Activated T-cell treated with anti-CD3 and anti-CD28 coated beads, Interleukin-2, amount 50 U/mL, for 4 hours (primary cell): ENCODE results near the gene HOXB5. TPM values are rescaled to one million over a fixed set of nuclear protein-coding genes. Genes with fewer than 3 reads are reported as not detected.
A peak's percentile ranks its signal among the peaks of the same experiment; 100 is the strongest.

Source experiments
- ATAC-seq, 2 donors: fragments of 200-7000 bp; cut with Tn5 transposase; one replicate each; pipeline ENCODE4 v1.10.0; 2021
- DNase-seq: peaks from one replicate; pipeline ENCODE4 v3.0.0-alpha.2; 2020
- H3K27me3 Mint-ChIP-seq: one replicate; pipeline ENCODE4 v1.8.0; 2021; ENCODE audit warnings: low read depth, mixed read lengths
- H3K36me3 Mint-ChIP-seq: one replicate; pipeline ENCODE4 v1.8.0; 2022; ENCODE audit warnings: mixed read lengths; ENCODE audit not compliant: insufficient read depth
- H3K4me1 Mint-ChIP-seq: one replicate; pipeline ENCODE4 v1.8.0; 2021; ENCODE audit warnings: low read depth, mixed read lengths
- H3K4me3 Mint-ChIP-seq: one replicate; pipeline ENCODE4 v1.8.0; 2021; ENCODE audit warnings: mild to moderate bottlenecking, moderate library complexity, mixed read lengths
- H3K9me3 Mint-ChIP-seq: one replicate; pipeline ENCODE4 v1.8.0; 2021; ENCODE audit warnings: mixed read lengths
- total RNA-seq, 3 donors: library from RNA; stranded (reverse); gene quantifications; one replicate each; pipeline ENCODE4 v1.2.1, GENCODE V29; 2021

HOXB5 gene
- total RNA-seq, 3 donors from 2014 or later = 0.08 TPM; not detected in 2

GRCh38 chr17:48565925-48566710, 27.5 kb downstream of the HOXB5 start:
- Mint-ChIP-seq H3K27me3 (peaks cover 11% of the 10 kb centered on the region), H3K4me1 (peaks cover 10% of the 10 kb centered on the region), H3K9me3 (no peaks in the 10 kb centered on the region), H3K4me3 (no peak overlapping the region), H3K36me3 (no peaks in the 10 kb centered on the region)
- no peak for ATAC-seq
- DNase-seq = no peak

- DNase-seq (no peak), ATAC-seq (no peak)
- no peaks in the 10 kb centered on the region for H3K36me3 Mint-ChIP-seq
- H3K27me3 Mint-ChIP-seq = peaks cover 11% of the 10 kb centered on the region
- peaks cover 10% of the 10 kb centered on the region for H3K4me1 Mint-ChIP-seq
- no peak overlapping the region for H3K4me3 Mint-ChIP-seq
- no peaks in the 10 kb centered on the region for H3K9me3 Mint-ChIP-seq
Measured at GRCh38 chr17:48565022-48565554, 28.5 kb downstream of the HOXB5 start.

DNA sequence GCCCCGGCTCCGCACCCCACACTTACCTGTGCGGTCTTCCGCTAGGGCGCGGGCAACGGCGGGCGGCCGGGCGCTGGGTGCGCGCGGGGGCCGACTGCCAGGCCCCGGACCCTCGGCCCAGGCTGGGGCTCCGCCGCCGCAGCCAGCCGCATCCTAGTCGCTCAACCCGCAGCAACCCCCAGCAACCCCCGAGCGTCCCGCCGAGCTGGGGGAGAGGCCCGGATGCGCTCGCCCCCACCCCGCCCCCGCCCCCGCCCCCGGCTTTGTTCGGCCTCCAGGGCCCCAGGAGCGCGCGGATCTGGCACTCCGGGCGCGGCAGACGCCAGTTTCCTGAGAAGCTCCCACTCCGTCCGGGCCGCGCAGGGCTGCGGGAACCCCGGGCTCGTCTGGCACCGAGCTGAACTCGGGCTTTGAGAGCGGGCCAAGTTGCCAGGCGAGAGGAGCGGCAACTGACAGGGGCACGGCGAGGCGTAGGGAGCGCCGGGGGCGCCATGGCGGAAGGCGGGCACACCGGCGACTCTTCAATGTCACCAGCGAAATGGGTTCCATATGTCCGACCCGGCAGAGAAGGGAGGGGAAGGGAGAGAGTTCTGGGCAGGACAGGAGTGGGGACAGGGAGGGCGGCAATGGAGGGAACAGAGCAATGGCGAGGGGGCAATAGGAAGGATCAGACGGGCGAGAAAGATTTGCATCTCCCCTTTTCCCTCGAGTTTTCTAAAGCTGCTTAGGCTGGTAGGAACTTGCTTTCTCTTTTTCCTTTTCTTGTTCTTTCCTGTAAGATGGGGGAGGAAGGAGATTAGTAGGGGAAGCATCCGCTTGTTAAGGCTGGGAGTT, 29.2 kb downstream of the HOXB5 start:
- peaks cover 10% of the 10 kb centered on the region for H3K4me1 Mint-ChIP-seq
- no peak for DNase-seq
- no peak overlapping the region for H3K4me3 Mint-ChIP-seq
- no peaks in the 10 kb centered on the region for H3K36me3 Mint-ChIP-seq
- peaks cover 13% of the 10 kb centered on the region for H3K27me3 Mint-ChIP-seq
- peak; percentile 45 to 63 for ATAC-seq
- no peaks in the 10 kb centered on the region for H3K9me3 Mint-ChIP-seq

DNA sequence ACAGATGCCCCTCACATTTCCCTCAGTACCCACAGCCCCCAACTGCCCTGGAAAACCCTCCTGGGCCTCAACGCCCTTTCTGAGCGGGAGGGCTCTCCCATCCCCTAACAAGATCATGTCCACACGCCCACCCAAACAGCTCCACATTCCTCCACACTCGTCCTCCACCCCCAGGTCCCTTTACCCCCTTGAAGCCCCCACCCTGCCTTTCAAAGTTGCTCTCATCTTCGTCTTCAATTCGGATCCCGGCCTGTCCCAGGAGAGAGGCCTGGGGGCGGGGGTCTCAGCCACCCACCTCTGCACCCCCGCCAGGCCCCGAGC, 29.8 kb downstream of the HOXB5 start:
- ATAC-seq (no peak), DNase-seq (no peak)
- H3K36me3 Mint-ChIP-seq = no peaks in the 10 kb centered on the region
- H3K4me1 Mint-ChIP-seq = peaks cover 7% of the 10 kb centered on the region
- no peaks in the 10 kb centered on the region for H3K9me3 Mint-ChIP-seq
- no peak overlapping the region for H3K4me3 Mint-ChIP-seq
- peaks cover 13% of the 10 kb centered on the region for H3K27me3 Mint-ChIP-seq

GRCh38 chr17:48563385-48563838, 30.2 kb downstream of the HOXB5 start:
- Mint-ChIP-seq H3K36me3 (no peaks in the 10 kb centered on the region), H3K9me3 (no peaks in the 10 kb centered on the region), H3K4me1 (peaks cover 5% of the 10 kb centered on the region), H3K4me3 (no peak overlapping the region), H3K27me3 (peaks cover 13% of the 10 kb centered on the region)
- ATAC-seq = no peak
- no peak for DNase-seq

- no peak for DNase-seq
- Mint-ChIP-seq H3K9me3 (no peaks in the 10 kb centered on the region), H3K4me1 (peaks cover 5% of the 10 kb centered on the region), H3K27me3 (peaks cover 11% of the 10 kb centered on the region), H3K36me3 (no peaks in the 10 kb centered on the region), H3K4me3 (no peak overlapping the region)
- ATAC-seq = no peak
Measured at GRCh38 chr17:48562934-48563333, 30.6 kb downstream of the HOXB5 start.

DNA sequence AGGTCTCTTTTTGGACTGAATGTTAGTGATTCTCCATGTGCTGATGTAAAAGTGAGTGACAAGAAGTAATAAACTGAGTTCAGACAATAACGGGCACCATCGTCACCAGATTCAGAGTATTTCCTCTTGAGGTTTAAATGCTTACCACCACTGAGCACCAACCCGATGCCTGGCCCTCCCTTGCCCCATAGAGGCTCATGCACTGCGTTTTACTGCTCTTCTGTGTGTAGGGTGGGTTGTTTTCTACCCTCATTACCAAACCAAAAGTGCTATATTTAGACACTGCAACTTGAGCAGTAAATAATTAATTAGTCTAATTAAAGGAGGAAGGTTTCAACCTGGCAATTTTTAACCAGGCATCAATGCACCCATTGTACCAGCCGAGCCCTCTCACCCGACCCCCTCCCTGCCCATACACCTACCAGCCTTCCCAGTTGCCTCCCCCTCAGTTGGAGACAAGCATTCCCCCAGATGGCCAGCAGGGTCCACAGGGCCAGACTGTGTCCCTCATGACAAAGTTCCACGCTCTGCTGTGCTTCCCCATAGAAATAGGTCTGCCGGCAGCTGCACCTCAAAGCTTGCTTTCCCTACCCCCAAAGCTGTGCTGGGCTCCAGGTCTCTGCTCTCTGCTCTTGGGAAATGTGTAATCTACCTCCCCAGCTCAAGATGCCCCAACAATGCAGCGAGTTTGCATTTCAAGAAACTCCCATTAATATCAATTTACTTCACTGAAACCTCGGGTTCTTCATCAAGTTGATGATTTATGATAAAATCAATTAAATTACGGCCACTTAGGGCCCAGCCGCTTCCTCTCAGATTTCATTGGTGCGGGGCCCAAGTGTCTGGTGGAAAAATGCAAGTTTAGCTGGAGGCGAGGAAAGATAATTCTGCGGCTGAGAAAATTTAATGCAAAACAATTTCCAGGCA, 31.4 kb downstream of the HOXB5 start:
- Mint-ChIP-seq H3K4me1 (peaks cover 5% of the 10 kb centered on the region), H3K9me3 (no peaks in the 10 kb centered on the region), H3K4me3 (no peak overlapping the region), H3K27me3 (peaks cover 11% of the 10 kb centered on the region), H3K36me3 (no peaks in the 10 kb centered on the region)
- DNase-seq (no peak), ATAC-seq (no peak)

GRCh38 chr17:48559840-48560817, 33.5 kb downstream of the HOXB5 start:
- DNase-seq (no peak), ATAC-seq (no peak)
- H3K9me3 Mint-ChIP-seq = no peaks in the 10 kb centered on the region
- no peaks in the 10 kb centered on the region for H3K36me3 Mint-ChIP-seq
- peaks cover 13% of the 10 kb centered on the region for H3K4me1 Mint-ChIP-seq
- no peak overlapping the region for H3K4me3 Mint-ChIP-seq
- peaks cover 20% of the 10 kb centered on the region for H3K27me3 Mint-ChIP-seq

GRCh38 chr17:48559122-48559839, 34.3 kb downstream of the HOXB5 start:
- DNase-seq (no peak), ATAC-seq (no peak)
- Mint-ChIP-seq H3K4me3 (no peak overlapping the region), H3K9me3 (no peaks in the 10 kb centered on the region), H3K4me1 (peaks cover 13% of the 10 kb centered on the region), H3K36me3 (no peaks in the 10 kb centered on the region), H3K27me3 (peaks cover 20% of the 10 kb centered on the region)

- Mint-ChIP-seq H3K36me3 (no peaks in the 10 kb centered on the region), H3K4me3 (no peak overlapping the region), H3K4me1 (peaks cover 13% of the 10 kb centered on the region), H3K27me3 (peaks cover 21% of the 10 kb centered on the region), H3K9me3 (no peaks in the 10 kb centered on the region)
- DNase-seq (no peak), ATAC-seq (no peak)
Measured at GRCh38 chr17:48558831-48559121, 34.8 kb downstream of the HOXB5 start.

DNA sequence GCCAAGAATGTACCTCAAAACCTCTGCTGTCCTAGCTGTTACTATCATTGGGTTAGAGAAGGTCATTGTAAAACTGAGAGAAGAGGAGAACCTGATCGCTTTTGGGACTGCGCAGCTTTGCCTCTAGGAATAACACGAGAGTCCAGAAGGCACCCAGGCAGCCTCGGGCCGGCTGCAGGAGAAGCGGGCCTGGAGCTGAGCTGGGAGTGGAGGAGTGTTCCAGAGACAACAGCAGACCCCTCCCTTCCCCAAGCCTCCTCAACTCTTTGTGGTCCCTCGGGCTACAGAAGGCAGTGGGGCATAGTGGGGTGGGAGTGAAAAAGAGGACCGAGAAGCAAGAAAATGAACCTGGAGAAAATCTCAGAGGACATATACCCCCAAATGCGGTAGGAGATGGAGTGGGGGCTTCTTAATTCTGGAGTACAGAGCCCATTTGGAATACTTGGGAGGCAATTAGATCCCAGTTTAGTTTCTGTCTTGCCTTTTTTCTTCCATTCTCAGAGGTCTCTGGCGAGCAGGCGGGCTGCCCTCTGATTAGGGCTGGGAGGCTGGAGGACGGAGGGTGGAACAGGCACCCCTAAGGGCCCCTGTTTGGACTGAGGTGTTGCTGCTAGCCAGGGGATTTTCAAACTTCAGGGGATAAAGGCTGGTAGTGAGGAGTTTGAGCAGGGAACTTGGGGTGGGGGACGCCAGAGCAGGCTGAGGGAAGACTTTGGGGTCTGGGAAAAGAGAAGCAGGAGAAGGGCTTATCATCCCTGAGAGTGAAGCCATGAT, 35.3 kb downstream of the HOXB5 start:
- peaks cover 13% of the 10 kb centered on the region for H3K4me1 Mint-ChIP-seq
- H3K27me3 Mint-ChIP-seq = peaks cover 20% of the 10 kb centered on the region
- ATAC-seq = no peak
- H3K9me3 Mint-ChIP-seq = no peaks in the 10 kb centered on the region
- no peaks in the 10 kb centered on the region for H3K36me3 Mint-ChIP-seq
- no peak overlapping the region for H3K4me3 Mint-ChIP-seq
- DNase-seq = no peak
